GM21737 (cell line): Measurements from ENCODE around the gene CELSR1.

Experiments
- ATAC-seq: cut with Tn5 transposase; IDR thresholded peaks from one replicate; pipeline ENCODE4 v1.9.1; 2021; ENCODE audit warnings: mild to moderate bottlenecking, moderate library complexity; ENCODE audit not compliant: unreplicated experiment

The CELSR1 gene

GRCh38 chr22:46428171-46428570 lies 109.2 kb downstream of the CELSR1 start:
- ATAC-seq, result no peak

- no peak for ATAC-seq
Observed at GRCh38 chr22:46425016-46425415, 112.4 kb downstream of the CELSR1 start.

GRCh38 chr22:46424496-46424895 lies 112.9 kb downstream of the CELSR1 start:
- ATAC-seq, result no peak

- no peak for ATAC-seq
Observed at GRCh38 chr22:46422896-46423295, 114.5 kb downstream of the CELSR1 start.

GRCh38 chr22:46421267-46421666 lies 116.2 kb downstream of the CELSR1 start:
- ATAC-seq, result no peak

GRCh38 chr22:46419754-46420571 lies 117.5 kb downstream of the CELSR1 start:
- no peak for ATAC-seq

GRCh38 chr22:46418827-46419226 lies 118.6 kb downstream of the CELSR1 start:
- ATAC-seq, result no peak

- ATAC-seq, result no peak
Observed at GRCh38 chr22:46417769-46418168, 119.7 kb downstream of the CELSR1 start.

GRCh38 chr22:46416891-46417580 lies 120.4 kb downstream of the CELSR1 start:
- no peak for ATAC-seq

GRCh38 chr22:46416520-46416871 lies 120.9 kb downstream of the CELSR1 start:
- no peak for ATAC-seq

GRCh38 chr22:46415776-46416519 lies 121.5 kb downstream of the CELSR1 start:
- ATAC-seq, result no peak

GRCh38 chr22:46414704-46415103 lies 122.7 kb downstream of the CELSR1 start:
- ATAC-seq, result no peak

- ATAC-seq, result no peak
Observed at GRCh38 chr22:46413725-46414379, 123.6 kb downstream of the CELSR1 start.

- no peak for ATAC-seq
Observed at GRCh38 chr22:46411347-46411746, 126.1 kb downstream of the CELSR1 start.

- ATAC-seq, result no peak
Observed at GRCh38 chr22:46410291-46410808, 127.1 kb downstream of the CELSR1 start.

- ATAC-seq, result no peak
Observed at GRCh38 chr22:46409631-46410210, 127.7 kb downstream of the CELSR1 start.

- no peak for ATAC-seq
Observed at GRCh38 chr22:46408568-46409506, 128.6 kb downstream of the CELSR1 start.

- ATAC-seq, result no peak
Observed at GRCh38 chr22:46407748-46408147, 129.7 kb downstream of the CELSR1 start.

GRCh38 chr22:46406791-46407190 lies 130.6 kb downstream of the CELSR1 start:
- ATAC-seq, result no peak
